Activated naive CD8-positive, alpha-beta T cell (primary cell): ENCODE data around the gene CRYBG2.
"Not testable (repeated sequence)": the region's sequence is repeated elsewhere in the genome, so short reads cannot be mapped to it uniquely, and the experiment has no call there.

Source experiments
- H3K27ac Mint-ChIP-seq: one replicate; pipeline ENCODE4 v1.8.0; 2021; ENCODE audit warnings: mixed read lengths
- H3K27me3 Mint-ChIP-seq: one replicate; pipeline ENCODE4 v1.8.0; 2021; ENCODE audit warnings: mixed read lengths
- H3K36me3 Mint-ChIP-seq: one replicate; pipeline ENCODE4 v1.8.0; 2021; ENCODE audit warnings: mixed read lengths
- H3K4me1 Mint-ChIP-seq: one replicate; pipeline ENCODE4 v1.8.0; 2021; ENCODE audit warnings: low read depth, mixed read lengths
- H3K4me3 Mint-ChIP-seq: one replicate; pipeline ENCODE4 v1.8.0; 2021; ENCODE audit warnings: mild to moderate bottlenecking, mixed read lengths
- H3K9me3 Mint-ChIP-seq: one replicate; pipeline ENCODE4 v1.8.0; 2021; ENCODE audit warnings: low read depth, mixed read lengths

Gene CRYBG2

DNA sequence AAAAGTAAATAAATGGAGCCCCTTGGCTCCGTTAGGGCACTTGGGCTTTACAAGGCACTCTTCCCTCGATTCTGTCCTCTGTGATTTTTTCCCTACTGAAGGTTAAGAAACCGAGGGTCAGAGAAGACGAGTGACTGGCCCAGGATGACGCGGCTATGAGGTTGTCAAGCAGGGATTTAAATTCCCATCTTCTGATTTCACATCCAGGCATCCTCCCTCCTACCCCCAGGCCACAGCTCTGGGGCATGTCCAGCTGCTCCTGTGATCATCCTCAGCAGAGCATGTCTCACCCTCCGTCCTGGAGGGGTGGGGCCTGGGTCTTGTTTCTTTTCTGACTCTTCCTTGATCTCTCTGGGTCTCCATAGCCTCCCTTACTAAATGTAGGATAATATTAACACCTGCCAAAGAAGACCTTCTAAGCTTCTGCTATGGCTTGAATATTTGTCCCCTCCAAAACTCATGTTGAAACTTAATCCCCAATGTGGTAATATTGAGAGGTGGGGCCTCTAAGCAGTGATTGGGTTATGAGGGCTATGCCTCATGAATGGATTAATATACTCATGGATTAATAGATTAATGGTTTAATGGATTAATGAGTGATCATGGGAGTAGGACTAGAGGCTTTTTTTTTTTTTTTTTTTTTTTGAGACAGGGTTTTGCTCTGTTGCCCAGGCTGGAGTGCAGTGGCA is 4.6 kb downstream of the CRYBG2 start:
- no peak overlapping the region for H3K27ac Mint-ChIP-seq
- H3K9me3 Mint-ChIP-seq = no peaks in the 10 kb centered on the region
- H3K4me1 Mint-ChIP-seq = no peaks in the 10 kb centered on the region
- H3K36me3 Mint-ChIP-seq = no peaks in the 10 kb centered on the region
- no peaks in the 10 kb centered on the region for H3K27me3 Mint-ChIP-seq
- H3K4me3 Mint-ChIP-seq = no peak overlapping the region

- H3K36me3 Mint-ChIP-seq = no peaks in the 10 kb centered on the region
- H3K4me3 Mint-ChIP-seq = no peak overlapping the region
- no peaks in the 10 kb centered on the region for H3K27me3 Mint-ChIP-seq
- H3K9me3 Mint-ChIP-seq = no peaks in the 10 kb centered on the region
- H3K27ac Mint-ChIP-seq = no peak overlapping the region
- no peaks in the 10 kb centered on the region for H3K4me1 Mint-ChIP-seq
These were observed 7.5 kb downstream of the CRYBG2 start for GRCh38 chr1:26346274-26347033.

DNA sequence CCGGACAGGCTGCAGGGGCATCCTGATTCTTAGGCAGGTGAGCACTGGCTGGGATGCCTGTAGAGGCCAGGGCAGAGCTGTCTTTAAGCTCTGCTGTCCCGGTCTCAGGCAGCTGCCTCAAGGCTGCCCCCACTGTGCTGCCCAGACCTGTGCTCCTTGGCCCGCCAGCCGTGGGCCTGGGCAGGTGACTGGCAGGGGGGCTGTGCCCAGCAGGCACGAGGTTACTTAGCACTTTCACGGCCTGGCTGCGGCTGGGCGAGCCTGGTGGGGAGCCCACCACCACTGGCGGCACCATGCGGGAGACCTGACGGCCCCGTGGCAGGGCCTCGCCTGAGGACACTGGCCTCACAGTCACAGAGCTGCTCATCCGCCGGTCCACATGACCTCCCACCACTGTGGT is 8.2 kb downstream of the CRYBG2 start:
- Mint-ChIP-seq H3K27me3 (no peaks in the 10 kb centered on the region), H3K4me1 (no peaks in the 10 kb centered on the region), H3K4me3 (no peak overlapping the region), H3K9me3 (no peaks in the 10 kb centered on the region), H3K27ac (no peak overlapping the region), H3K36me3 (no peaks in the 10 kb centered on the region)

DNA sequence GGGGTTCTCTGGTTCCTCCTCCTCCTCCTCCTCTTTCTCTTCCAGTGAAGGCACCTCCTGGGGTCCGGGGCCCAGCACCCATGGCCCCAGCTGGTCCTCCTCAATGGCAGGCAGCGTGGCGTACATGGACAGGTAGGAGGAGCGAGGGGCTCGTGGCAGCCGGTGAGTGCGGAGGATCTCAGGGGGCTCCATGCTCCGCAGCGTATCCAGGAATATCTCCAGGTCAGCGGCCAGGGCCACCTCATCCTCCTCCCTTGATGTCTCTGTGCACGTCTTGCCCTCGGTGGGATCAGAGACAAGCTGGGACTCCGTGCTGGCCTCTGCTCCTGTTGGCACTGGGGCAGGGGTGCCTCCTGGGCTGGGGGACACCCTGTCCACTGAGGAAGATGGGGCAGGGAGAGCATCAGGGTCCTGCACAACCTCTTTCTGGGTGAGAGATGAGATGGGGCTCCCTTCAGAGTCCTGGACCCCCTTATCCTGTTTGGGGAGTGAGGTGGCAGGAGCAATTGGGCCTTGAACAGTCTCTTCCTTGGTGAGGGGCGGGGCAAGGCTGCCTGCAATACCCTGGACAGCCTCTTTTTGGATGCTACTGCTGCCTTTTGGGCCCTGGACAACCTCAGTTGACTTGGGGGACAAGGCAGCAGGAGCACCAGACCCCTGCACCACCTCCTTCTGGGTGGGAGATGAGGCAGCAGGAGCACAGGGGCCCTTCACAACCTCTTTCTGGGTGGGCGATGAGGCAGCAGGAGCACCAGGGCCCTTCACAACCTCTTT is 9.6 kb downstream of the CRYBG2 start:
- H3K9me3 Mint-ChIP-seq = no peaks in the 10 kb centered on the region
- no peak overlapping the region for H3K27ac Mint-ChIP-seq
- no peak overlapping the region for H3K4me3 Mint-ChIP-seq
- H3K4me1 Mint-ChIP-seq = no peaks in the 10 kb centered on the region
- no peaks in the 10 kb centered on the region for H3K27me3 Mint-ChIP-seq
- no peaks in the 10 kb centered on the region for H3K36me3 Mint-ChIP-seq

- Mint-ChIP-seq H3K9me3 (no peaks in the 10 kb centered on the region), H3K36me3 (no peaks in the 10 kb centered on the region), H3K27me3 (no peaks in the 10 kb centered on the region), H3K4me3 (no peak overlapping the region), H3K4me1 (peaks cover 9% of the 10 kb centered on the region), H3K27ac (no peak overlapping the region)
These were observed 13.9 kb downstream of the CRYBG2 start for GRCh38 chr1:26340047-26340481.

DNA sequence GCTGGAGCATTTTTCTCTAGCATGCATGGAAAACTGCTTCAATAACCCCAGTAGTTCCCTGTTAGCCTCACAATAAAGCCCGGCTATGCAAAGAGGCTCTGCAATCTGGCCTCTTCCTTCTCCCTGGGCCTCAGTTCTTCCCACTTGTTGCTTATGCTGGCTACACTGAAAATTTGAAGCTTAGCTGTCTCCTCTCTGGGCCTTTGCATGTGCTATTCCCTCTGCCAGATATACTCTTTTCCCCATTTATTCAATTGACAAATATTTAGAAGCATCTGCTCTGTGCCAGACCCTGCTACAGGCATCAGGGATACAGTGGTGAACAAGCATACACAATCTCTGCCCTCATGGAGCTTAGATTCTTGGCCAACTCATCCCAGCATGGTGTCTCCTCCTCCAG is 15.3 kb downstream of the CRYBG2 start:
- Mint-ChIP-seq H3K4me3 (no peak overlapping the region), H3K4me1 (peaks cover 11% of the 10 kb centered on the region), H3K27ac (no peak overlapping the region), H3K36me3 (no peaks in the 10 kb centered on the region), H3K27me3 (no peaks in the 10 kb centered on the region), H3K9me3 (no peaks in the 10 kb centered on the region)

GRCh38 chr1:26337625-26338024 is 16.3 kb downstream of the CRYBG2 start:
- Mint-ChIP-seq H3K4me1 (peaks cover 11% of the 10 kb centered on the region), H3K4me3 (peak overlapping the region; percentile 5), H3K27me3 (no peaks in the 10 kb centered on the region), H3K36me3 (no peaks in the 10 kb centered on the region), H3K27ac (no peak overlapping the region), H3K9me3 (no peaks in the 10 kb centered on the region)

DNA sequence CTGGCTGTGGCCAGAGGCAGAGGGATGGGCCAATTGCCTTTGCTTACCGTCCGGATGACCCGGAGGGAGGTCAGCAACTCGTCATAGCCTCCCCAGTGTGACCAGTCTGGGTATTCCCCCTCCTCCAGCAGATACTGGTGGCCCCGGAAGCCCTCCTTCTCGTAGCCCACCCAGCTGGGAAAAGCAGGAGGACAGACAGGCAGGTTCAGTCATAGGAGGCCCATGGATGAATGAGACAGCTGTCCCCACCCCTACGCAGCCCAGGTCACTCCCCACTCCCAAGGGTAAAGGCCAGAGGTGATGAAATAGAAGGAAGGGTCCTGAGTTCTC is 16.8 kb downstream of the CRYBG2 start:
- Mint-ChIP-seq H3K27ac (no peak overlapping the region), H3K36me3 (no peaks in the 10 kb centered on the region), H3K4me3 (peak overlapping the region; percentile 54), H3K4me1 (peaks cover 11% of the 10 kb centered on the region), H3K27me3 (no peaks in the 10 kb centered on the region), H3K9me3 (no peaks in the 10 kb centered on the region)

GRCh38 chr1:26336477-26337205 is 17.3 kb downstream of the CRYBG2 start:
- Mint-ChIP-seq H3K27me3 (no peaks in the 10 kb centered on the region), H3K9me3 (no peaks in the 10 kb centered on the region), H3K4me1 (peaks cover 11% of the 10 kb centered on the region), H3K4me3 (peak overlapping the region; percentile 86), H3K36me3 (no peaks in the 10 kb centered on the region), H3K27ac (no peak overlapping the region)

GRCh38 chr1:26335774-26336476 is 18.0 kb downstream of the CRYBG2 start:
- H3K4me1 Mint-ChIP-seq = peaks cover 11% of the 10 kb centered on the region
- peak overlapping the region; percentile 86 for H3K4me3 Mint-ChIP-seq
- no peaks in the 10 kb centered on the region for H3K27me3 Mint-ChIP-seq
- no peak overlapping the region for H3K27ac Mint-ChIP-seq
- no peaks in the 10 kb centered on the region for H3K36me3 Mint-ChIP-seq
- H3K9me3 Mint-ChIP-seq = no peaks in the 10 kb centered on the region

GRCh38 chr1:26333312-26333711 is 20.6 kb downstream of the CRYBG2 start:
- not testable (repeated sequence) for H3K4me3 Mint-ChIP-seq, H3K27me3 Mint-ChIP-seq, H3K9me3 Mint-ChIP-seq, H3K27ac Mint-ChIP-seq, H3K36me3 Mint-ChIP-seq
- H3K4me1 Mint-ChIP-seq = peaks cover 11% of the 10 kb centered on the region

DNA sequence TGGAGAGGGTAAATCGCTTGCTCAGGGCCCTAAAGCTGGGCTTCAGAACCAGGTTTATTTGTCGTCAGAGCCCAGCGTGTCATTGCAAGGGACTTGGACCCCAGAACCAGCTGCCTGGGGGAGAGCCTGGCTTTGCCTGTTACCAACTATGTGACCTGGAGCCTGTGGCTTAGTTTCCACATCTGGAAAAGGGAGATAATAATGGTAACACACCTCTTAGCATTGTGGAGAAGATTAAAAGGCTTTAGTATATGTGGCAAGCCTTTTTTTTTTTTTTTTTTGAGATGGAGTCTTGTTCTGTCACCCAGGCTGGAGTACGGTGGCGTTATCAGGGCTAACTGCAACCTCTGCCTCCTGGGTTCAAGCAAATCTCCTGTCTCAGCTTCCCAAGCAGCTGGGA is 23.7 kb downstream of the CRYBG2 start:
- no peaks in the 10 kb centered on the region for H3K27me3 Mint-ChIP-seq
- peaks cover 2% of the 10 kb centered on the region for H3K4me1 Mint-ChIP-seq
- H3K36me3 Mint-ChIP-seq = no peaks in the 10 kb centered on the region
- no peaks in the 10 kb centered on the region for H3K9me3 Mint-ChIP-seq
- H3K27ac Mint-ChIP-seq = no peak overlapping the region
- H3K4me3 Mint-ChIP-seq = no peak overlapping the region

GRCh38 chr1:26329380-26329779 is 24.6 kb downstream of the CRYBG2 start:
- H3K9me3 Mint-ChIP-seq, H3K4me1 Mint-ChIP-seq, H3K36me3 Mint-ChIP-seq: not testable (repeated sequence)

DNA sequence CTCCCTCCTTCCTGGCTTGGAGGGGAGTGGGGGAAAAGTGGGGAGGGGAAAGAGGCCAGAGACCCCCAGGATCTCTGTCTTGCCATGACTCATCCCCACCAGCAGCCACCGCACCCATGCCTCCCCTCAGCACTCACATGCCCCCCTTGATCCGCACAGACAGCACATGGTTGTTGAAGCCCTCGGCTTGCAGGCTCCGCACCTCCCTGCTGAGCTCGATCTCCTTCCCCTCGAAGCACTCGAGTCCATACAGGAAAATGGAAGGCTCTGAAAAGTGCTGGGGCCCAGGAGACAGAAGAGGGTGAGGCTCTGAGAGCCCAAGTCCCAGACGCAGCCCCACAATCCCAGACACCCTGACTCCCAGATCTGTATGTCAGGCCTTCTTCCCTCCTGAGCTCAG is 25.3 kb downstream of the CRYBG2 start:
- Mint-ChIP-seq H3K27me3 (no peaks in the 10 kb centered on the region), H3K36me3 (no peaks in the 10 kb centered on the region), H3K4me3 (no peak overlapping the region)

More at GRCh38 chr1:26329380-26329779, 24.6 kb downstream of the CRYBG2 start:
- not testable (repeated sequence) for H3K27me3 Mint-ChIP-seq, H3K27ac Mint-ChIP-seq, H3K4me3 Mint-ChIP-seq

More for the DNA sequence above, 25.3 kb downstream of the CRYBG2 start:
- Mint-ChIP-seq H3K4me1 (peaks cover 2% of the 10 kb centered on the region), H3K27ac (no peak overlapping the region), H3K9me3 (no peaks in the 10 kb centered on the region)
